Sciatic nerve (tissue), 2 donors: ENCODE results near the gene SYNGAP1. TPM values are rescaled to one million over a fixed set of nuclear protein-coding genes. Genes with fewer than 3 reads are reported as not detected.

Source experiments
- ATAC-seq: fragments of 200-7000 bp; cut with Tn5 transposase; one replicate; pipeline ENCODE4 v1.9.1; 2020; ENCODE audit warnings: mild to moderate bottlenecking, moderate library complexity
- DNase-seq: peaks from one replicate; pipeline ENCODE4 v3.0.0-alpha.2; 2020; ENCODE audit warnings: low spot score
- intact Hi-C: fragments of 100-400 bp; cut with DNase I; formaldehyde crosslinking; loops from one replicate; pipeline ENCODE4 v1.14.2; 2022
- total RNA-seq: library from RNA; stranded (reverse); fragmentation: NEBNext Ultra II Directional; extraction: Animal tissue kit (Norgen Biotek cat#: 25700); gene quantifications from one replicate; pipeline ENCODE4 v1.2.1, GENCODE V29; 2021
- donor health status: DM: no; HTN: no; CAD: no.
- donor health status: DM: no; HTN: no; CAD: no.

The SYNGAP1 gene
- total RNA-seq, 1 donor from 2014 or later: 30.2 TPM

DNA sequence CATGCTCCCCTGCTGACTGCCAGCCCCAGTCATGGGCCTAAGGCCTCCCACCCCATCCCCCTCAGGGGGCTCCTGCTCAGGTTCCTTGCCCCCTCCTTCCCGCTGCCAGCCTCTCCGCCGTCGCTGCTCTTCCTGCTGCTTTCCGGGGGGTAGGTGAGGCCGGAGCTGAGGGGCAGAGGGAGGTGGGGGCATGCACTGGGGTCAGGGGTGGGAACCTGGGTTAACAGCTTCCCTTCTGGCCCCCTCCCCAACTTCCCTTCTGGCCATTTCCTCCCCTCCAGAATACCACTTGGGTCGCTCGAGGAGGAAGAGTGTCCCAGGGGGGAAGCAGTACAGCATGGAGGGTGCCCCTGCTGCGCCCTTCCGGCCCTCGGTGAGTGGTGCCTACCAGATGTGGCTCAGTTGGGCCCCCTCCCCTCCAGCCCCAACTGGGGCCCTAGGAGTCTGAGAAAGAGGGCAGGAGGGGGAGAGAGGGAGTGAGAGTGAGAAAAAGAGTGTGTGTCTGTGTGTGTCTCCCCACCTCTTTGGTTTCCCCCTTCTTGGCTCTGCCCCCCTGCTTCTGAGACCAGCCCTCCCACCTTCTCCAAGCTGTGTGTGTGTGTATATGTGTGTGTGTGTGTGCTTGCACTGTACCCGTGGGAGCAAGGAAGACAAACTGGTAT, 12.1 kb downstream of the SYNGAP1 start:
- intact Hi-C loops: no loop called here
- no peak for ATAC-seq
- DNase-seq: no peak

DNA sequence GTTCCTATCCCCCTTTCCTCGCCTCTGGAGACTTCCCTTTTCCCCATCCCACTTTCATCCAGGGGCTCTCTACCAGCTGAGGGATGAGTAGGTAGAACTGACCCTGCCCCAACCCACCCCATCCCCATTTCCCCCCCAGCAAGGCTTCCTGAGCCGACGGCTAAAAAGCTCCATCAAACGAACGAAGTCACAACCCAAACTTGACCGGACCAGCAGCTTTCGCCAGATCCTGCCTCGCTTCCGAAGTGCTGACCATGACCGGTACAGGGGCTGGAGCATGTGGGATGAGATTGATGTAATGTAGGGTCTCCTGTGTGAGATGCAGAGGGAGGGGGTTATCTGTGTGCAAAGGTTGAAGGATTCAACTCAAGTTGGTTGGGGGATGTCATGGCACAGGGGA, 12.7 kb downstream of the SYNGAP1 start:
- intact Hi-C loops: no loop called here
- DNase-seq (no peak), ATAC-seq (no peak)

GRCh38 chr6:33433001-33433543, 13.2 kb downstream of the SYNGAP1 start:
- no peak for ATAC-seq
- intact Hi-C loops: no loop called here
- DNase-seq: no peak

- ATAC-seq (no peak), DNase-seq (no peak)
- intact Hi-C loops: no loop called here
Measured at GRCh38 chr6:33433544-33434191, 13.8 kb downstream of the SYNGAP1 start.

DNA sequence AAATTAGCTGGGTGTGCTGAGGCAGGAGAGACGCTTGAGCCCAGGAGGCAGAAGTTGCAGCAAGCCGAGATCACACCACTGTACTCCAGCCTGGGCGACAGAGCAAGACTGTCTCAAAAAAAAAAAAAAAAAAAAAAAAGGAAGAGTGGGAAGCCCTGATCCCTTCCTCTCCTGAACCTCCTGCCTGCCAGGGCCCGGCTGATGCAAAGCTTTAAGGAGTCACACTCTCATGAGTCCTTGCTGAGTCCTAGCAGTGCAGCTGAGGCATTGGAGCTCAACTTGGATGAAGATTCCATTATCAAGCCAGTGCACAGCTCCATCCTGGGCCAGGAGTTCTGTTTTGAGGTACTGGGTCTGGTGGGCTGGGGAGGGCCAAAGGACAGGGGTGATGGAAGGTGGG, 15.1 kb downstream of the SYNGAP1 start:
- intact Hi-C loops: no loop called here
- DNase-seq (no peak), ATAC-seq (no peak)

DNA sequence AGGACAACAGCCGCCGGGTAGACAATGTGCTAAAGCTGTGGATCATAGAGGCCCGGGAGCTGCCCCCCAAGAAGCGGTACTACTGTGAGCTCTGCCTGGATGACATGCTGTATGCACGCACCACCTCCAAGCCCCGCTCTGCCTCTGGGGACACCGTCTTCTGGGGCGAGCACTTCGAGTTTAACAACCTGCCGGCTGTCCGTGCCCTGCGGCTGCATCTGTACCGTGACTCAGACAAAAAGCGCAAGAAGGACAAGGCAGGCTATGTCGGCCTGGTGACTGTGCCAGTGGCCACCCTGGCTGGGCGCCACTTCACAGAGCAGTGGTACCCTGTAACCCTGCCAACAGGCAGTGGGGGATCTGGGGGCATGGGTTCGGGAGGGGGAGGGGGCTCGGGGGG, 17.8 kb downstream of the SYNGAP1 start:
- intact Hi-C loops: no loop called here
- no peak for ATAC-seq
- no peak for DNase-seq

DNA sequence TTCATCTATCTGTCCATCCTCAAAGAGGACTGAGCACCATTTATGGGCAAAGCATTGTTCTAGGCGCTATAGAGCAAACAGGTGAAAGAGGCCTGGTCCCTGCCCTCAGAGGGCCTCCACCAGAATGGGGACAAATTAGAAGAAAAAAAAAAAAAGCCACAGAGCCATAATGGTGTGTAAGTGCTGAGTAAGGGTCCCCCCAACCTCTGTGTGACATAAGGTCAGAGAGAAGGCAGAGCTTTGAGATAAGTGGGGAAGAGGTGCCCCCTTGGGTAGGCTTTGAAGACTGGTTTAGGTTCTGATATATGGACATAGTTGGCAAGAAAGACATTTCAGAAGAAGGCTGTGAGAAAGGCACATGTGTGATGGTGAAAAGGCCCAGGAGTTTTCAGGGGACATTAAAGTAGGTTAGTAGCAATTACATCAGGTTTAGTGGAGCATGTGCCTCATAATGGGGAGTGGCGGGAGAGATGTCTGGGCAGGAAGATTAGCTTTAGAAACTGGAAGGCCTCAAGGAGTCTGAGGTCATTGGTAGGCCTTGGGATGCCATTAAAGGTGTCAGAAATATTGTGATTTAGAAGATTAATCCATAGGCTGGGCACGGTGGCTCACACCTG, 19.2 kb downstream of the SYNGAP1 start:
- ATAC-seq: no peak
- intact Hi-C loops: no loop called here

GRCh38 chr6:33439956-33440648, 20.2 kb downstream of the SYNGAP1 start:
- intact Hi-C loops: no loop called here
- ATAC-seq (no peak), DNase-seq (no peak)

More for the DNA sequence above, 19.2 kb downstream of the SYNGAP1 start:
- DNase-seq: no peak

DNA sequence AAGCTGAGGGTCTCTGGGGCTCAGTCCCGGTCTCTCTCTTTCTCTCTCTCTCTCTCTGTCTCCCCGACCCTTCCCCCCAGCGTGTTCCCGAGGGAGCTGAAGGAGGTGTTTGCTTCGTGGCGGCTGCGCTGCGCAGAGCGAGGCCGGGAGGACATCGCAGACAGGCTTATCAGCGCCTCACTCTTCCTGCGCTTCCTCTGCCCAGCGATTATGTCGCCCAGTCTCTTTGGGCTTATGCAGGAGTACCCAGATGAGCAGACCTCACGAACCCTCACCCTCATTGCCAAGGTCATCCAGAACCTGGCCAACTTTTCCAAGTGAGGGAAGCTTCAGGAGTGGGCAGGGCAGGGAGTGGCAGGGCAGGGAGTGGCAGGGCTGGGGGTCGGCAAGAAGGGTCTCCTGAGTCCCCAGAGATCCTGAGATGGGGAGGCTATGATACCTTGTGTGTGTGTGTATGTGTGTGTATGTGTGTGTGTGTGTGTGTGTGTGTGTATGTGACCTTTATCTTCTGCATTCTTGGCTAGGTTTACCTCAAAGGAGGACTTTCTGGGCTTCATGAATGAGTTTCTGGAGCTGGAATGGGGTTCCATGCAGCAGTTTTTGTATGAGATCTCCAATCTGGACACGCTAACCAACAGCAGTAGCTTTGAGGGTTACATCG, 20.9 kb downstream of the SYNGAP1 start:
- no peak for ATAC-seq

GRCh38 chr6:33441457-33441856, 21.6 kb downstream of the SYNGAP1 start:
- intact Hi-C loops: no loop called here
- DNase-seq (no peak), ATAC-seq (no peak)

More for the DNA sequence above, 20.9 kb downstream of the SYNGAP1 start:
- intact Hi-C loops: no loop called here
- DNase-seq: no peak

DNA sequence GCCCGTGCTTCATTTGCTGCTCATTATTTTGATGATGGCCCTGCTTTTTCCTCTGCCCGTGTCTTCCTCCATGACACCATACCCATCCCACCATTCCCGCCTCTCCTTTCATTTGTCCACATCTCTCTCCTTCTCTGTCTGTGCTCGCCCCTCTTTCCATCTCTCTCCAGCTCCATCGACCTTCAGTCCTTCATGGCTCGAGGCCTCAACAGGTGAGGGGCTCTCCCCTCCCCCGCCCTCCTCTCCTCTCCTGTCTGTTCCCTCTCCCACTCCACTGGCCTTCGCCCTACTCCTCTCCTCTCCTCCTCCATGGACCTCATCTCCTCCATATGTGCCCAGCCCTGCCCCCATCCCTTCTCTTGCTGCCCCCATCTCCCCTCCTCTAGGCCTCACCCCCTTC, 22.4 kb downstream of the SYNGAP1 start:
- intact Hi-C loops: no loop called here
- ATAC-seq (no peak), DNase-seq (no peak)

GRCh38 chr6:33443025-33443424, 23.2 kb downstream of the SYNGAP1 start:
- intact Hi-C loops: no loop called here
- no peak for DNase-seq
- no peak for ATAC-seq

- DNase-seq (no peak), ATAC-seq (no peak)
- intact Hi-C loops: no loop called here
Measured at GRCh38 chr6:33443619-33444504, 24.0 kb downstream of the SYNGAP1 start.

- intact Hi-C loops: no loop called here
- DNase-seq (no peak), ATAC-seq (no peak)
Measured at GRCh38 chr6:33445119-33445603, 25.3 kb downstream of the SYNGAP1 start.

DNA sequence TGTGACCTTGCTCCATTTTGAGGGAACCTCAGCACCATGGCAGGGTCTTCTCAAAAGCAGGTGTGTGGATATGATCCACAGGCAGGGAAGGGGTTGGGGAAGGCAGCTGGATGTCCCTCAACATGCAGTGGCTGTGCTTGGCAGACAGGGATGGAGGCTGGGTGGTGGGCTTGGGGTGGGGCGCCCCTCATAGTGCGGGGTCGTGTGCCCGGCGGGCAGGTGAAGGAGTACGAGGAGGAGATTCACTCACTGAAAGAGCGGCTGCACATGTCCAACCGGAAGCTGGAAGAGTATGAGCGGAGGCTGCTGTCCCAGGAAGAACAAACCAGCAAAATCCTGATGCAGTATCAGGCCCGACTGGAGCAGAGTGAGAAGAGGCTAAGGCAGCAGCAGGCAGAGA, 26.5 kb downstream of the SYNGAP1 start:
- intact Hi-C loops: no loop called here
- ATAC-seq: no peak
- no peak for DNase-seq

GRCh38 chr6:33450434-33450833, 30.6 kb downstream of the SYNGAP1 start:
- intact Hi-C loops: loop anchor here (10.0 kb wide), 1 partner anchor 124 kb away; no protein-coding TSS in a partner anchor
- ATAC-seq: no peak
- no peak for DNase-seq

GRCh38 chr6:33451606-33452005, 31.7 kb downstream of the SYNGAP1 start:
- intact Hi-C loops: loop anchor here (10.0 kb wide), 1 partner anchor 123 kb away; no protein-coding TSS in a partner anchor
- ATAC-seq (no peak), DNase-seq (no peak)

GRCh38 chr6:33452496-33452895, 32.6 kb downstream of the SYNGAP1 start:
- intact Hi-C loops: loop anchor here (10.0 kb wide), 1 partner anchor 122 kb away; no protein-coding TSS in a partner anchor
- DNase-seq (no peak), ATAC-seq (no peak)
